CD14-positive monocyte (primary cell): ENCODE results near the gene RNF19B. TPM values are rescaled to one million over a fixed set of nuclear protein-coding genes. Genes with fewer than 3 reads are reported as not detected.

ENCODE experiments used
- DNase-seq, 3 donors: peaks; one replicate each; pipeline ENCODE4 v3.0.0-alpha.2; 2011 to 2022
- H2AFZ ChIP-seq: 2 replicates; pipeline ENCODE4 v1.6.0; 2012; ENCODE audit warnings: mild to moderate bottlenecking, low read depth, low read length, inconsistent platforms; ENCODE audit not compliant: insufficient read depth, poor library complexity, severe bottlenecking
- H3K27ac ChIP-seq, 2 donors: 1 replicate in 1 of 2; 2 replicates in 1 of 2; pipeline ENCODE4 v1.5.1; 2012 to 2013; ENCODE audit warnings: low read length in 2 of 2, control low read depth in 1 of 2, inconsistent platforms in 1 of 2, low read depth in 1 of 2, mild to moderate bottlenecking in 1 of 2
- H3K27me3 ChIP-seq, 2 donors: one replicate each; pipeline versions ENCODE4 v1.6.0 to v1.6.1; 2011 to 2013; ENCODE audit warnings: low read length in 2 of 2; ENCODE audit not compliant: control insufficient read depth in 2 of 2, insufficient read depth in 2 of 2
- H3K36me3 ChIP-seq, 2 donors: replicated peaks in 1 of 2; 1 replicate in 1 of 2; 2 replicates in 1 of 2; pipeline versions ENCODE4 v1.5.1 to v1.6.1; 2012 to 2013; ENCODE audit warnings: low read length in 2 of 2, control low read depth in 1 of 2, inconsistent platforms in 1 of 2, mild to moderate bottlenecking in 1 of 2; ENCODE audit not compliant: insufficient read depth in 2 of 2, control insufficient read depth in 1 of 2
- H3K4me1 ChIP-seq, 2 donors: 1 replicate in 1 of 2; 2 replicates in 1 of 2; pipeline versions ENCODE4 v1.5.1 to v1.6.1; 2012 to 2013; ENCODE audit warnings: low read length in 2 of 2, control low read depth in 1 of 2, inconsistent platforms in 1 of 2, mild to moderate bottlenecking in 1 of 2, moderate library complexity in 1 of 2; ENCODE audit not compliant: insufficient read depth in 2 of 2, control insufficient read depth in 1 of 2
- H3K4me2 ChIP-seq: replicated peaks from 2 replicates; pipeline ENCODE3; 2012; ENCODE audit warnings: low read length, moderate library complexity, mild to moderate bottlenecking; ENCODE audit not compliant: poor library complexity, severe bottlenecking; ENCODE audit errors: extremely low read depth
- H3K4me3 ChIP-seq, 3 experiments: fragments of 200-600 bp in 1 of 3; sonication (generic) in 1 of 3; replicated peaks in 1 of 3; 1 replicate in 2 of 3; 2 replicates in 1 of 3; pipeline ENCODE4 v1.5.1; 2011 to 2013; ENCODE audit warnings: low read length in 3 of 3, mild to moderate bottlenecking in 3 of 3, control low read depth in 2 of 3, low read depth in 2 of 3, inconsistent platforms in 1 of 3, moderate library complexity in 1 of 3
- H3K79me2 ChIP-seq: 2 replicates; pipeline ENCODE4 v1.6.0; 2012; ENCODE audit warnings: mild to moderate bottlenecking, control low read depth, inconsistent platforms, low read length, moderate library complexity; ENCODE audit not compliant: insufficient read depth
- H3K9ac ChIP-seq: 2 replicates; pipeline ENCODE4 v1.6.0; 2017; ENCODE audit warnings: low read length, mild to moderate bottlenecking; ENCODE audit not compliant: insufficient read depth, poor library complexity, severe bottlenecking
- H3K9me3 ChIP-seq, 2 donors: replicated peaks in 1 of 2; 1 replicate in 1 of 2; 2 replicates in 1 of 2; pipeline versions ENCODE4 v1.5.1 to v1.6.1; 2012 to 2013; ENCODE audit warnings: low read length in 2 of 2, control low read depth in 1 of 2; ENCODE audit not compliant: control insufficient read depth in 1 of 2, insufficient read depth in 1 of 2
- H4K20me1 ChIP-seq: 2 replicates; pipeline ENCODE4 v1.6.0; 2012; ENCODE audit warnings: mild to moderate bottlenecking, low read length, control low read depth, moderate library complexity; ENCODE audit not compliant: insufficient read depth
- H3K27ac Mint-ChIP-seq, 7 donors: one replicate each; pipeline ENCODE4 v1.8.0; 2020; ENCODE audit warnings: mild to moderate bottlenecking in 7 of 7, mixed read lengths in 7 of 7, moderate library complexity in 6 of 7, inconsistent platforms in 2 of 7
- H3K27me3 Mint-ChIP-seq, 3 donors: one replicate each; pipeline ENCODE4 v1.8.0; 2021 to 2022; ENCODE audit warnings: low read depth in 3 of 3, mild to moderate bottlenecking in 3 of 3, mixed read lengths in 3 of 3, moderate library complexity in 3 of 3, inconsistent platforms in 1 of 3
- H3K36me3 Mint-ChIP-seq, 2 donors: one replicate each; pipeline ENCODE4 v1.8.0; 2020; ENCODE audit warnings: mixed read lengths in 2 of 2, inconsistent platforms in 1 of 2, mild to moderate bottlenecking in 1 of 2
- H3K4me1 Mint-ChIP-seq: one replicate; pipeline ENCODE4 v1.8.0; 2020; ENCODE audit warnings: mild to moderate bottlenecking, mixed read lengths
- H3K4me3 Mint-ChIP-seq, 2 donors: one replicate each; pipeline ENCODE4 v1.8.0; 2020; ENCODE audit warnings: mild to moderate bottlenecking in 2 of 2, mixed read lengths in 2 of 2, moderate library complexity in 1 of 2
- H3K9me3 Mint-ChIP-seq, 7 donors: one replicate each; pipeline ENCODE4 v1.8.0; 2020 to 2022; ENCODE audit warnings: mixed read lengths in 7 of 7, mild to moderate bottlenecking in 6 of 7, moderate library complexity in 6 of 7, inconsistent platforms in 2 of 7
- WGBS: methylation state at CpG from one replicate; pipeline ENCODE4 v1.1.5; 2013; ENCODE audit warnings: missing lambda C conversion rate; ENCODE audit not compliant: insufficient coverage; 5-methylcytosine and 5-hydroxymethylcytosine counted together
- intact Hi-C, 2 donors: fragments of 100-400 bp; cut with micrococcal nuclease; formaldehyde crosslinking; loops; one replicate each; pipeline versions ENCODE4 v1.15.0 to v1.15.1; 2023
- polyA plus RNA-seq, 3 donors: library from polyadenylated mRNA; depleted of rRNA in 1 of 3; unstranded in 2 of 3; stranded (reverse) in 1 of 3; fragments of 300-500 nt in 2 of 3; fragments of >200 nt in 1 of 3; fragmentation: Illumina TruSeq in 2 of 3; gene quantifications; 1 replicate in 2 of 3; 2 replicates in 1 of 3; pipeline ENCODE4 v1.2.3, GENCODE V29; 2012 to 2021
- TF ChIP-seq, protein P1 (sequence below): fragments of 200-600 bp; IDR thresholded peaks from one replicate; pipeline ENCODE4 v1.8.0; 2022; ENCODE audit warnings: antibody characterized with exemption, mild to moderate bottlenecking

The RNF19B gene
- polyA plus RNA-seq, 3 donors = 4.1 to 106 (median 5.8) TPM

- Mint-ChIP-seq H3K4me1 (peaks cover 69% of the 10 kb centered on the region), H3K27me3 (peaks cover 0 to 4% (median 2%) of the 10 kb centered on the region in 3 donors), H3K9me3 (peaks cover 0 to 2% (median 0%) of the 10 kb centered on the region in 7 donors), H3K27ac (peak overlapping the region in 5 of 7 donors; percentile 33 to 95 (median 87)), H3K4me3 (no peak overlapping the region), H3K36me3 (peaks cover 16 to 22% of the 10 kb centered on the region in 2 donors)
- no peaks in the 10 kb centered on the region for H3K9me3 ChIP-seq
- peaks cover 0 to 8% of the 10 kb centered on the region in 2 donors for H3K36me3 ChIP-seq
- no peak for DNase-seq
- no peaks in the 10 kb centered on the region for H4K20me1 ChIP-seq
- peak overlapping the region; percentile 66 to 86 for H3K27ac ChIP-seq
- H3K79me2 ChIP-seq = peaks cover 3% of the 10 kb centered on the region
- intact Hi-C loops = no loop called here
- no peak overlapping the region for H2AFZ ChIP-seq
- WGBS = 91% methylated on average over 4 of the region's 4 CpGs
- H3K4me1 ChIP-seq = peaks cover 53 to 55% of the 10 kb centered on the region in 2 donors
- H3K9ac ChIP-seq = peak overlapping the region; percentile 37
- no peaks in the 10 kb centered on the region for H3K27me3 ChIP-seq
- H3K4me2 ChIP-seq = peak overlapping the region; percentile 59
- H3K4me3 ChIP-seq = peak overlapping the region in 1 of 3 experiments; percentile 55
- TF ChIP-seq, protein P1, sequence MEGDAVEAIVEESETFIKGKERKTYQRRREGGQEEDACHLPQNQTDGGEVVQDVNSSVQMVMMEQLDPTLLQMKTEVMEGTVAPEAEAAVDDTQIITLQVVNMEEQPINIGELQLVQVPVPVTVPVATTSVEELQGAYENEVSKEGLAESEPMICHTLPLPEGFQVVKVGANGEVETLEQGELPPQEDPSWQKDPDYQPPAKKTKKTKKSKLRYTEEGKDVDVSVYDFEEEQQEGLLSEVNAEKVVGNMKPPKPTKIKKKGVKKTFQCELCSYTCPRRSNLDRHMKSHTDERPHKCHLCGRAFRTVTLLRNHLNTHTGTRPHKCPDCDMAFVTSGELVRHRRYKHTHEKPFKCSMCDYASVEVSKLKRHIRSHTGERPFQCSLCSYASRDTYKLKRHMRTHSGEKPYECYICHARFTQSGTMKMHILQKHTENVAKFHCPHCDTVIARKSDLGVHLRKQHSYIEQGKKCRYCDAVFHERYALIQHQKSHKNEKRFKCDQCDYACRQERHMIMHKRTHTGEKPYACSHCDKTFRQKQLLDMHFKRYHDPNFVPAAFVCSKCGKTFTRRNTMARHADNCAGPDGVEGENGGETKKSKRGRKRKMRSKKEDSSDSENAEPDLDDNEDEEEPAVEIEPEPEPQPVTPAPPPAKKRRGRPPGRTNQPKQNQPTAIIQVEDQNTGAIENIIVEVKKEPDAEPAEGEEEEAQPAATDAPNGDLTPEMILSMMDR = no peak
These were observed 34.4 kb upstream of the RNF19B start for GRCh38 chr1:32998997-32999396.

GRCh38 chr1:32998064-32998463 lies 33.5 kb upstream of the RNF19B start:
- Histone ChIP-seq H3K27me3 (no peaks in the 10 kb centered on the region), H3K9ac (peak overlapping the region; percentile 37), H2AFZ (no peak overlapping the region), H3K9me3 (no peaks in the 10 kb centered on the region), H3K27ac (peak overlapping the region; percentile 66 to 86), H3K4me3 (peak overlapping the region in 1 of 3 experiments; percentile 55), H4K20me1 (no peaks in the 10 kb centered on the region), H3K79me2 (peaks cover 3% of the 10 kb centered on the region), H3K4me1 (peaks cover 62 to 64% of the 10 kb centered on the region in 2 donors), H3K4me2 (peak overlapping the region; percentile 59), H3K36me3 (no peaks in the 10 kb centered on the region)
- TF ChIP-seq, protein P1 = no peak
- peaks cover 0 to 2% (median 0%) of the 10 kb centered on the region in 7 donors for H3K9me3 Mint-ChIP-seq
- H3K27me3 Mint-ChIP-seq = peaks cover 0 to 4% (median 2%) of the 10 kb centered on the region in 3 donors
- H3K27ac Mint-ChIP-seq = peak overlapping the region; percentile 84 to 95 (median 91)
- peak; percentile 61 to 83 (median 79) for DNase-seq
- WGBS = 4% methylated on average over 4 of the region's 5 CpGs
- intact Hi-C loops = no loop called here
- peaks cover 13 to 18% of the 10 kb centered on the region in 2 donors for H3K36me3 Mint-ChIP-seq
- H3K4me3 Mint-ChIP-seq = peak overlapping the region; percentile 59 to 76
- H3K4me1 Mint-ChIP-seq = peaks cover 79% of the 10 kb centered on the region
